GM21737 (cell line): Measurements from ENCODE around the gene LRRC3C.
A peak's percentile ranks its signal among the peaks of the same experiment; 100 is the strongest.
"Not testable (repeated sequence)": the region's sequence is repeated elsewhere in the genome, so short reads cannot be mapped to it uniquely, and the experiment has no call there.

ENCODE experiments used
- ATAC-seq: cut with Tn5 transposase; IDR thresholded peaks from one replicate; pipeline ENCODE4 v1.9.1; 2021; ENCODE audit warnings: mild to moderate bottlenecking, moderate library complexity; ENCODE audit not compliant: unreplicated experiment

LRRC3C gene

DNA sequence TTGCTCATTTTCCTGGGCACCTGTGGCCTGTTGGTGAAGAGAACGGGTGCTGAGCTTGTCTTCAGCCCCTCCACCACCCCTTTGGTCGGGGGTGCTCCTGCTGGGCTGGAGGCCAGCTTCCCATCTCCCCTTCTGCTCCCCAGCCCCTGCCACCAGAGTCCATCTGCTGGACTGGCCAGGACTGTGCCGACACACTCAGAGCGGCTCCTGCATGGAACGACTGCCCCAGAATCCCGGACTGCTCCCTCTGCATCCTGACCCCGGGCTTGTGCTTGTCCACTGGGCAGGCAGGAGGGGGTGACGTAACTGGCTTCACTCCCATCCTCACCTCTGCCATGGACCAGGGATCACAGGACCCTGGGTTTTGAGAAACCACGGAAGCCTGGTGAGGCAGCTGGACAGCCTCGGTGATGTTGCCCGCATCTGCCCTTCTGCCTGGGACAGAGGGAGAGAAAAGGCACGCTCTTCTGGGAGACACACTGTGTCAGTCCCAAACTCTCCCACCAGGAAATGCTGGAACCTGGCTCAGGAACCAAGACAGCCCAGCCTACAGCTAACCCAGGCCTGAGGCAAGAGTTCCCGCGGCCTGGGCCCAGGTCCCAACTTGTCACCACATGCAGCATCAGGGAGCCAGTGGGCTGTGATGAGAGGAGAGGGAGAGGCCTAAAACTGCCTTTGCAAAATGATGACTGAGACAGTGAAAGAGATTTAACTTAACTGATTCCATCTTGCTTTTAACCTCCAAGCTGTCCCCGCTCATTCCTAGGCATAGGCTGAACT lies 19.2 kb downstream of the LRRC3C start:
- no peak for ATAC-seq

DNA sequence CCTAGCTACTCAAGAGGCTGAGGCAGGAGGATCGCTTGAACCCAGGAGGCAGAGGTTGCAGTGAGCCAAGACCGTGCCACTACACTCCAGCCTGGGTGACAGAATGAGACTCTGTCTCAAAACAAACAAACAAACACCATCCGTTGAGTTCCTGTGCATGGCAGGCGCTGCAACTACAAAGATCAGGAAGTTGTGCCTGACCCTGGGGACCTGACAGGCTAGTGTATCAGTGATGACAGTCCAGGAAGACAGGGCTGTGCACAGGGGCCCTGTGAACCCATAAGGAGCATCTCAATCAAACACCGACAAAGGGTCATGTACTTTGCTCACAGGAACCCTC lies 20.9 kb downstream of the LRRC3C start:
- ATAC-seq = not testable (repeated sequence)

DNA sequence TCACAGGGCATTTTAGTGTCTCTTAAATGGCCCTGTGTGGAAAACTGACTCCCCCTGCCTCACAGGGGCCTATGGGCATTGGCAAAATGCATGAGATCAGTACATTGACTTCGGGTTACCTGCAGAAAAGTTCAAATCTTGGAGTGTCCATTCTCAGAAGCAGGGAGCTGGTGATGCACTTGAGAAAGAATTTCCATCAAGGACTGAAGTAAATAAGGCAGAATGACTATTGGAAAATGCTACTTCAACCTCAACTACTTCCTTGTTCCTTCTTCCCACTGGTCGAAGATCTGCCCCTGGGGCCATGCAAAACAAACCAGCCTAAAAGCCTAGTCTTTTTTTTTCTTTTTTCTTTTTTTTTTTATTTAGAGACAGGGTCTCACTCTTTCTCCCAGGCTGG lies 21.5 kb downstream of the LRRC3C start:
- ATAC-seq = no peak

GRCh38 chr17:39950871-39951348 lies 23.4 kb downstream of the LRRC3C start:
- ATAC-seq = no peak

DNA sequence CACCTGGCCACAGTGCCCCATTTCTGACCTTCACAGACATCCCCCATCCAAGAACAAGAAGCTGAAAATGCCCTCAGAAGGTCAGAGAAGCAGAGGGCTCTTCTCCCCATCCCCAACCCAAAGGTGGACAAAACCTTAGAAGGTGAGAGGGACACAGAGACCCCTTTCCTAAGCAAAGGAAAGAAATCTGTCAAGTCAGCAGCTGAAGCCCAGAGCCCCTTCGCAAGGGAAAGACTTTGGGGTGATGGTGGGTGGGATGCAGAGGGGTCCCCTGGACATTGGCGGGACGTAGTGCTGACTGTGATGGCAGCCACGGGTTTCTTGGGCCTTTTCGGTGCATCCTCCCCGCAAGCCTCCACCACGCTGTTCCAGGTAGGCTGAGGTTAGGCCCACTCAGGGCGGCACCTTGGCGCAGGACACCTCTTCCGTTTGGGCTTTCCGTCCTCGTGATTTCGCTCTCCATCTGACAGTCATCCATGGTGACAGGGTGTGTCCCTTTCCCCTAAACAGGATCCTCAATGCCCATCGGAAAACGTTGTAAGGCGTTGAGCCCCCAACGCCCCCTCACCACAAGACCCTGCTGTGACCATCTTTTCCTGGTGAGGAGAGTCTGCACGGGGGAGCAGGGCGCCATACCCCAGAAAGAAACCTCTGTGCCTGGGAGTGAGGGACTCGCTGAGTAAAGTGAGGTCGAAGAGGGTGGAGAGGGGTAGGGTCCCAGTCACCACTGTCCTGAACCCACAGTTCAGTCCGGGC lies 24.6 kb downstream of the LRRC3C start:
- ATAC-seq = no peak

DNA sequence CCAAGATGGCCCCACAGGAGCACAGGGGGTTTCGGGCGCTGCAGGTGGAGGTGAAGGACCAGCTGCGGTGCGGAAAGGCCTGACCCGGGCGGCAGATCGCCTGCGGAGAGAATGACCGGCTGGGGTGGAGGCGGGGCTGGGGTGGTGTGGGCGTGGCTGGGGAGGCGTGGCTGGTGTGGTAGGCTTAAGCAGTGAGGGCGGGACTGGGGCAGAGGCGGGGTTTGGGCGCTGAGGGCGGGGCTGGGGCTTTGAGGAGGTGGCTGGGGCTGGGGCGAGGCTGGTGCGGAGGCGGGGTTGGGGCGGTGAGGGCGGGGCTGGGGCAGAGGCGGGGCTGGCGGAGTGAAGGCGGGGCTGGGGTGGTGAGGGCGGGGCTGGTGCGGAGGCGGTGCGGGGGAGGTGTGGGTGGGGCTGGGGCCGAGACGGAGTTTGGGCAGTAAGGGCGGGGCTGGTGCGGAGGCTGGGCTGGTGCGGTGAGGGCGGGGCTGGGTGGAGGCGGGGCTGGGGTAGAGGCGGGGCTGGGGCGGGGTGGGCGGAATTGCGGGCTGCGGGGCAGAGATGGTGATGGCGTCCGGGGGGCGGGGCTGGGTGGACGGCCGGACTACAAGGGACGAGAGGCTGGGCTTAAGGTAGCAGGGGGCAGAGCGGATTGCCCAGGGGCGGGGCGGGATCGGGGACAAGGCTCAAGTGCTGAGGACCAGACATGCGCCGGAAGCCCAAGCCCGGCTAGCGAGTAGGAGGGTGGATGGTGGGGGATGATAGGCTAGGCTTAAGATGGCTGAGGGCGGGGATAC lies 25.3 kb downstream of the LRRC3C start:
- ATAC-seq = peak; percentile 60

DNA sequence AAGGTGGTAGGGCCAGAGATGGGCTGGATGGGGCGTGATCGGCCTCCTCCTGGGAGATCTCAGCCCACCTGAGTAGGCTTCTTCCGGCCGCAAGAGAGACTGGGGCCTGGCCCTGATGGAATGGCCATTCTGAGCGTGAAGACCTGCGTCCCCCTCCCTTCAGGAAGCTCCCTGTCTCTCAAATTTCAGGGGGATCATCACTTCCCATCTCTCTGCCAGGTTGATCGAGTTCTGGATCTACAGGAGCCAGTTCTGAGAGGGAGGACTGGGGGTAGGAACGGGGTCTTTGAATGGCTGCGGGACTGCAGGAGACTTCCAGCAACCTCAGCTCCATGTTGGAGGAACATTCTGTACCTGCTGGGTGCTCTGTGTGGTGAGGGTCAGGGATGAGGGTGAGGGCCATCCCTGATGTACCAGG lies 25.9 kb downstream of the LRRC3C start:
- ATAC-seq = no peak

- ATAC-seq = no peak
Observed at GRCh38 chr17:39954876-39955275, 27.3 kb downstream of the LRRC3C start.

- no peak for ATAC-seq
Observed at GRCh38 chr17:39955726-39956225, 28.2 kb downstream of the LRRC3C start.

- ATAC-seq = no peak
Observed at GRCh38 chr17:39960524-39961041, 33.1 kb downstream of the LRRC3C start.

DNA sequence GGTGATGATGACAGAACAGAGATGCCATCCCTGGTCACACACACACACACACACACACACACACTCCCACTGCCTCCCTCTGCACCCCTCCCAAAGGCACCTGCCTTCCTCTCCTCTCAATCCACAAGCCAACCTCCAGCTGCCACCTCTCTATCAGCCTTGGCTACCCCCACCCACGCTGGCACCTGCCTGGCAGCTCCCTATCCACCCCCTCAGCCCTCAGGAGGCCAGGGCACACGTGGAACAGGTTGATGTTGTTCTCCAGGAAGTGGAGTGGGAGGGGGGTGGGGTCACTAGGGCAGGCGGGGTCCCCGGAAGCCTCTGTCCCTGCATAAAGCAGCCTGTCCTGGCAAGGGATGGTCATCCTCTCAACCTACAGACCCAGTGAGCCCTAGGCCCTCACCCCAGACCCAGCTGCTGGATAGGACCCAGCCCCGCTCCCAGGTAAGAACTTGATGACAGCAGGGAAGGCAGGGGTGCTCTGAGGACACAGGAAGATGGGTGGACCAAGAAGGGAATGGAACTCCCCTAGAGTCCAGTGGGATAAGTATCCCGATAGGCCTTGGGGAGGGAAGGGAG lies 35.2 kb downstream of the LRRC3C start, which contains the start of gene GSDMA:
Gene GSDMA (plus strand): TSS at position 363 of the 579 bp plus-strand sequence. CDS start 2,684 bp downstream, outside the sequence.
- ATAC-seq = no peak

DNA sequence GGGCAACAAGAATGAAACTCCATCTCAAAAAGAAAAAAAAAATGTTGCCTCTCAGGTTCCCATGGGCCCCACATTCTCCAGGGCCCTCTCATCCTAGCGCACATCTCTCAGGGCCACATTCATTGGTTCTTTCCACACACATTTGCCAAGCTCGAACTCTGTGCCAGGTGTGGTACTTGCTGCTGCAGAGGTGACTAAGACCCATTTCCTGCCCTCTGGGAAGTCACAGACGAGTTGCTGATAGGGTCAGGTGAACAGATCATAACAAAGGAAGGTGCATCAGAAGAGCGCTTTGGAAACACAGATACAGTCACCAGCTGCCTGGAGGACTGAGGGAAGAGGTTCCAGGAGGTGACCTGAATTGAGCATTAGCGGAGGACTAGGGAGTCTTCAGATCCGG lies 36.3 kb downstream of the LRRC3C start:
- ATAC-seq = no peak

- ATAC-seq = no peak
Observed at GRCh38 chr17:39965017-39965699, 37.6 kb downstream of the LRRC3C start.

DNA sequence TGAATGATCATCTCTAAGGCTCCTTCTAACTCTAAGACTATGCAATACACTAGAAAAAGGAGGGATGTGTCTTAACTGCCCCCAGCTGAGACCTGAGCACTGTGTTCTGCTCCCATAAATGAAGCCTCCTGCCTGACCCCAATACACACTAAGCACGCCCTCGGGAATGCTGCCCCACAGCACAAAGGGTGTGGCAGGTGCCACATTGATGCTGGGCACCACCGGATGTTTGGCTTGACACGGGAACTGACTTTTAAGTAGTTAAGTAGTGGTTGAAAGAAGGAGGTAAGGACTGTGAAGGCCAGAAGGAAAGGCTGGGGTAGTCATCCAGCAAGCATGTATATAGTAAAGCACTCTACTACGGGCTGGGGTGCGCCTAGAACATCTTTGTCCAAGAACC lies 39.2 kb downstream of the LRRC3C start:
- ATAC-seq = no peak

DNA sequence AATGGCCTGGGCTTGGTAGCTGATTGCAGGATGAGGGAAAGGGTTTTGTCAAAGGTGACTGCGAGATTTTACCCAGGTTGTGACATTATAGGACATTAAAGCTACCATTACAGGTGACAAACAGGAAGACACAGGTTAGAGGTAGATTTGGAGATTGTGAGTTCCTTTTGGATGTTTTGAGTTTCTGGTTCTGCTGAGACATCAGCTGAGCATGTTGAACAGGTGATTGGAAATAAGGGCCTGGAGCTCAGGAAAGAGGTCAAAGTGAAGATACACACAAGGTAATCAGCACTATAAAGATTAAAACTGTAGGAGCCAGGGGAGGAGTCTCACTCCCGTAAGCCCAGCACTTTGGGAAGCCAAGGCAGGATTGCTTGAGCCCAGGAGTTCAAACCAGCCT lies 41.2 kb downstream of the LRRC3C start:
- ATAC-seq = no peak

GRCh38 chr17:39969375-39969774 lies 41.8 kb downstream of the LRRC3C start:
- no peak for ATAC-seq

- no peak for ATAC-seq
Observed at GRCh38 chr17:39970157-39970692, 42.7 kb downstream of the LRRC3C start.

- ATAC-seq = no peak
Observed at GRCh38 chr17:39971076-39971603, 43.6 kb downstream of the LRRC3C start.

DNA sequence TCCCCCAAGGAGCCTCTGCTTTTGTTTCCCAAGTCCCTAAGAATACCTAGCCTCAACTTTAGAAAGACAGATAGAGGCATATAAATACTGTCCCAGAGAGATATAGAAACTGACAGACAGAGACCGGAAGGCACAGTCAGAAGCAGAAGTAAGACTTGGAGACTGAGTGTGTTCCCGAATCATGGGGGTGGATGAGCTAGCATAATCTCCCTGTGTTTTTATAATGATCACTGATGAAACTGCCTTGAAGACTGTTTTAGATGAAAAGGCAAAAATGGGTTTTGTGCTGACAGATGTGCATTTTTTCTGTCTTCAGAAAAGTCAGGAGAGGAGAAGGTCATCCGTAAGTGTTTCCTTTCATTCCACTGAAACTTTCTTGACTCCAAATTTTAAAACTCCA lies 44.7 kb downstream of the LRRC3C start:
- no peak for ATAC-seq
